ENCODE measurements around the gene ELAVL1. TPM values are rescaled to one million over a fixed set of nuclear protein-coding genes. Genes with fewer than 3 reads are reported as not detected.

ELAVL1 gene
- total and polyA plus RNA-seq, 2 of the 13 experiments (the other 11 are each of a cell fraction or from before 2014, with no cell fraction given): 27.9 to 38.4 TPM

DNA sequence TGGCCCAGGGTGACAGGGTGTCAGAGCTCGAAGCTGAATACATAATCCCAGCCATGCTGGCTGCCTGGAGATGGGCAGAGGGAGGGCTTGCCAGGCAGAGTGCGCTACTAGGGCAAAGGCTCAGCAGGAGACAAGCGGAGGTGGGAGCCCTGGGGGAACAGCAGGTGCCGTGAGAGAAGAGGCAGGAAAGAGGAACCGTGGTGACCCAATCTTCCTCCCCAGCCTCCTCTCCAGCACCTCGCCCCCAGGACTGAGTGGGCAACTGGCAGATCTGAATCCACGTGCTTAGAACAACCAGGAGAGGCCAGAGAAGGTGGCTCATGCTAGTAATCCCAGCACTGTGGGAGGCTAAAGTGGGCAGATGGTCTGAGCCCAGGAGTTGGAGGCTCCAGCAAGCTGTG, 36.1 kb upstream of the ELAVL1 start:
- TF ChIP-seq ISL2 (CRISPR knock-in tag; IDR thresholded peaks at IDR 0.05): no peak
- H2AFZ ChIP-seq (ENCODE audit: low read length): no peak overlapping the region
- FAIRE-seq: no peak
- ChIA-PET POLR2A (no interaction called here), CTCF (ENCODE audit: low intra/inter-chr PET ratio, low total read pairs) (no interaction called here)
- H3K36me3 ChIP-seq (replicated peaks in 1 of 2; ENCODE audit: control insufficient read depth in 1 of 2, insufficient read depth in 2 of 2, low read length in 2 of 2): no peaks in the 10 kb centered on the region
- H3K9me3 ChIP-seq (ENCODE audit: low read length): no peaks in the 10 kb centered on the region
- H3K27me3 ChIP-seq (ENCODE audit: control insufficient read depth in 1 of 2, insufficient read depth in 2 of 2, low read length in 2 of 2): no peaks in the 10 kb centered on the region; a peak in 1 of 5 replicates
- no peak overlapping the region for H3K27ac ChIP-seq (ENCODE audit: extremely low read length, insufficient read depth, low read length)
- BruUV-seq (replicated peaks): no TSS peak
- H3K4me1 ChIP-seq (ENCODE audit: insufficient read depth, low read length): 0 out of 2 replicates have a peak, but pooled peaks cover 9% of the 10 kb centered on the region
- WGBS (ENCODE audit: low lambda C conversion rate): 45% methylated on average over 7 of the region's 7 CpGs
- in situ Hi-C loops (cut with HindIII; ENCODE audit: extremely low pct_ligation_motif_present, low pct_unique_long_range_greater_than_20kb): no loop called here
- no peaks in the 10 kb centered on the region for H3K79me2 ChIP-seq (ENCODE audit: insufficient read depth, low read length)
- intact Hi-C loops (cut with micrococcal nuclease; ENCODE audit: unreplicated experiment): no loop called here
- no peak overlapping the region for H3K9ac ChIP-seq (ENCODE audit: insufficient read depth, low read depth, low read length)
- no peak for DNase-seq (ENCODE audit: low spot score)
- H3K4me2 ChIP-seq (ENCODE audit: low read depth, low read length): no peak overlapping the region
- no peak overlapping the region for H3K4me3 ChIP-seq (replicated peaks in 1 of 3; ENCODE audit: insufficient read depth in 1 of 3, low read depth in 2 of 3, low read length in 3 of 3)
- H4K20me1 ChIP-seq (ENCODE audit: insufficient read depth, low read length): no peaks in the 10 kb centered on the region
- ATAC-seq: peak; percentile 31; the same call in 2 of the 3 replicates

GRCh38 chr19:8039231-8039630, 33.8 kb upstream of the ELAVL1 start:
- in situ Hi-C loops (cut with HindIII; ENCODE audit: extremely low pct_ligation_motif_present, low pct_unique_long_range_greater_than_20kb): no loop called here
- WGBS (ENCODE audit: low lambda C conversion rate): 77% methylated on average over 3 of the region's 3 CpGs
- Histone ChIP-seq H2AFZ (ENCODE audit: low read length) (no peak overlapping the region), H3K27ac (ENCODE audit: extremely low read length, insufficient read depth, low read length) (no peak overlapping the region), H3K9me3 (ENCODE audit: low read length) (no peaks in the 10 kb centered on the region), H3K4me3 (replicated peaks in 1 of 3; ENCODE audit: insufficient read depth in 1 of 3, low read depth in 2 of 3, low read length in 3 of 3) (no peak overlapping the region), H3K36me3 (replicated peaks in 1 of 2; ENCODE audit: control insufficient read depth in 1 of 2, insufficient read depth in 2 of 2, low read length in 2 of 2) (no peaks in the 10 kb centered on the region), H4K20me1 (ENCODE audit: insufficient read depth, low read length) (no peaks in the 10 kb centered on the region), H3K27me3 (ENCODE audit: control insufficient read depth in 1 of 2, insufficient read depth in 2 of 2, low read length in 2 of 2) (no peaks in the 10 kb centered on the region; a peak in 1 of 5 replicates), H3K4me2 (ENCODE audit: low read depth, low read length) (no peak overlapping the region), H3K79me2 (ENCODE audit: insufficient read depth, low read length) (no peaks in the 10 kb centered on the region), H3K4me1 (ENCODE audit: insufficient read depth, low read length) (0 out of 2 replicates have a peak, but pooled peaks cover 17% of the 10 kb centered on the region), H3K9ac (ENCODE audit: insufficient read depth, low read depth, low read length) (no peak overlapping the region)
- intact Hi-C loops (cut with micrococcal nuclease; ENCODE audit: unreplicated experiment): no loop called here
- CTCF ChIA-PET (ENCODE audit: low intra/inter-chr PET ratio, low total read pairs): no interaction called here
- ATAC-seq (no peak), FAIRE-seq (no peak), DNase-seq (ENCODE audit: low spot score) (no peak)
- POLR2A ChIA-PET: no interaction called here
- TF ChIP-seq ZNF607 (CRISPR knock-in tag; IDR thresholded peaks at IDR 0.05; ENCODE audit: borderline replicate concordance): no peak
- no peak for TF ChIP-seq JUND (CRISPR knock-in tag; IDR thresholded peaks at IDR 0.05)
- TF ChIP-seq, protein P1, sequence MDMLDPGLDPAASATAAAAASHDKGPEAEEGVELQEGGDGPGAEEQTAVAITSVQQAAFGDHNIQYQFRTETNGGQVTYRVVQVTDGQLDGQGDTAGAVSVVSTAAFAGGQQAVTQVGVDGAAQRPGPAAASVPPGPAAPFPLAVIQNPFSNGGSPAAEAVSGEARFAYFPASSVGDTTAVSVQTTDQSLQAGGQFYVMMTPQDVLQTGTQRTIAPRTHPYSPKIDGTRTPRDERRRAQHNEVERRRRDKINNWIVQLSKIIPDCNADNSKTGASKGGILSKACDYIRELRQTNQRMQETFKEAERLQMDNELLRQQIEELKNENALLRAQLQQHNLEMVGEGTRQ (IDR thresholded peaks at IDR 0.05; ENCODE audit: low read depth, low read length): no peak
- TF ChIP-seq, protein P1 (CRISPR knock-in tag; IDR thresholded peaks at IDR 0.05; ENCODE audit: borderline replicate concordance): no peak
- TF ChIP-seq DPF2 (CRISPR knock-in tag; IDR thresholded peaks at IDR 0.05; ENCODE audit: borderline replicate concordance, low read depth): no peak
- TF ChIP-seq SKI (IDR thresholded peaks at IDR 0.05; ENCODE audit: partially characterized antibody): no peak
- no peak for TF ChIP-seq ZNF326 (CRISPR knock-in tag; IDR thresholded peaks at IDR 0.05; ENCODE audit: borderline replicate concordance)
- no peak for TF ChIP-seq SIN3A (IDR thresholded peaks at IDR 0.05; ENCODE audit: borderline replicate concordance, low read depth, low read length)
- TF ChIP-seq, protein P2, sequence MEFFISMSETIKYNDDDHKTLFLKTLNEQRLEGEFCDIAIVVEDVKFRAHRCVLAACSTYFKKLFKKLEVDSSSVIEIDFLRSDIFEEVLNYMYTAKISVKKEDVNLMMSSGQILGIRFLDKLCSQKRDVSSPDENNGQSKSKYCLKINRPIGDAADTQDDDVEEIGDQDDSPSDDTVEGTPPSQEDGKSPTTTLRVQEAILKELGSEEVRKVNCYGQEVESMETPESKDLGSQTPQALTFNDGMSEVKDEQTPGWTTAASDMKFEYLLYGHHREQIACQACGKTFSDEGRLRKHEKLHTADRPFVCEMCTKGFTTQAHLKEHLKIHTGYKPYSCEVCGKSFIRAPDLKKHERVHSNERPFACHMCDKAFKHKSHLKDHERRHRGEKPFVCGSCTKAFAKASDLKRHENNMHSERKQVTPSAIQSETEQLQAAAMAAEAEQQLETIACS (CRISPR knock-in tag; IDR thresholded peaks at IDR 0.05): no peak
- TF ChIP-seq CREB1 (IDR thresholded peaks at IDR 0.05): no peak
- no peak for TF ChIP-seq CREB1 (CRISPR knock-in tag; IDR thresholded peaks at IDR 0.05)
- TF ChIP-seq CEBPB (IDR thresholded peaks at IDR 0.05; ENCODE audit: borderline replicate concordance, low read depth, low read length): no peak
- TF ChIP-seq KDM4B (CRISPR knock-in tag; IDR thresholded peaks at IDR 0.05): no peak
- TF ChIP-seq ZNF274 (CRISPR knock-in tag; IDR thresholded peaks at IDR 0.05): no peak
- TF ChIP-seq ZNF230 (CRISPR knock-in tag; IDR thresholded peaks at IDR 0.05): no peak
- TF ChIP-seq ELF1 (CRISPR knock-in tag; IDR thresholded peaks at IDR 0.05): no peak
- no peak for TF ChIP-seq ZNF644 (CRISPR knock-in tag; IDR thresholded peaks at IDR 0.05; ENCODE audit: low read depth)
- no TSS peak for BruUV-seq (replicated peaks)
